ENCODE data around the gene KIF14. TPM values are rescaled to one million over a fixed set of nuclear protein-coding genes. Genes with fewer than 3 reads are reported as not detected.

The KIF14 gene
- total and polyA plus RNA-seq, 2 of the 4 experiments (the other 2 are of a cell fraction): 2.3 to 4.7 TPM

DNA sequence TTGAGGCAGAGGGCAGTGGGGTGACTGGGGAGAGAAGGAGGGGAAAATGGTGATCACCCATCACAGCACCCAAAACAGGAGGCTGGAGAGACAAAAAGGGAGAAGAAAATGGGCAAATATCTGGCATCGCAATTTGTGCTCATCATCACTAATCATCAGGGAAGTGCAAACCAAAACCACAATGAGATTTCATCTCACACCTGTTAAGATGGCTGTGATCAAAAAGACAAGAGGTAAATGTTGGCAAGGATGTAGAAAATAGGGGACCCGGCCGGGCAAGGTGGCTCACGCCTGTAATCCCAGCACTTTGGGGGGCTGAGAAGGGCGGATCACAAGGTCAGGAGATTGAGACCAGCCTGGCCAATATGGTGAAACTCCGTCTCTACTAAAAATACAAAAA, 74.0 kb downstream of the KIF14 start:
- Histone ChIP-seq H3K23ac (ENCODE audit: low read depth, low read length) (no peak overlapping the region), H2BK20ac (ENCODE audit: low read depth, low read length) (no peak overlapping the region), H3K9ac (ENCODE audit: low read depth, low read length) (no peak overlapping the region), H4K8ac (ENCODE audit: low read depth in 2 of 2, low read length in 2 of 2) (no peak overlapping the region), H2BK15ac (ENCODE audit: low read depth, low read length) (no peak overlapping the region), H3K36me3 (ENCODE audit: control insufficient read depth, insufficient read depth, low read length) (no peaks in the 10 kb centered on the region), H3K4me3 (ENCODE audit: insufficient read depth, low read depth, low read length) (no peak overlapping the region), H4K20me1 (ENCODE audit: insufficient read depth, low read length) (no peaks in the 10 kb centered on the region), H2AFZ (replicated peaks; ENCODE audit: low read length, poor library complexity) (no peak overlapping the region), H2AK5ac (ENCODE audit: low read depth, low read length) (no peak overlapping the region), H3K79me1 (ENCODE audit: low read depth in 1 of 2, low read length in 2 of 2) (no peaks in the 10 kb centered on the region), H3K18ac (ENCODE audit: low read depth, low read length) (no peak overlapping the region), H2AK9ac (replicated peaks; ENCODE audit: low read depth, low read length, poor library complexity) (no peak overlapping the region), H2BK5ac (ENCODE audit: low read depth, low read length, poor library complexity, severe bottlenecking) (no peak overlapping the region), H4K91ac (ENCODE audit: insufficient read depth, low read depth, low read length) (no peak overlapping the region), H3K4me1 (ENCODE audit: control insufficient read depth, insufficient read depth, low read length) (no peaks in the 10 kb centered on the region), H3K27ac (ENCODE audit: insufficient read depth, low read length) (no peak overlapping the region), H3K9me3 (ENCODE audit: control insufficient read depth, insufficient read depth, low read length) (no peaks in the 10 kb centered on the region), H3K4ac (ENCODE audit: low read depth, low read length) (no peak overlapping the region), H4K5ac (ENCODE audit: low read depth, low read length) (no peak overlapping the region), H2BK120ac (ENCODE audit: low read depth, low read length) (no peak overlapping the region), H3K27me3 (ENCODE audit: control insufficient read depth, insufficient read depth, low read length) (no peaks in the 10 kb centered on the region), H3K9me1 (ENCODE audit: insufficient read depth, low read length) (no peaks in the 10 kb centered on the region), H3K4me2 (ENCODE audit: low read depth, low read length) (no peak overlapping the region), H3K56ac (ENCODE audit: extremely low read depth, insufficient read depth, low read length) (no peak overlapping the region), H3K14ac (replicated peaks; ENCODE audit: low read depth, low read length) (no peak overlapping the region)
- in situ Hi-C loops (cut with MboI; ENCODE audit: low sequenced_read_pairs) (no loop called here), intact Hi-C loops (cut with micrococcal nuclease) (no loop called here), dilution Hi-C loops (cut with HindIII; ENCODE audit: low sequenced_read_pairs, unreplicated experiment) (no loop called here)
- TF ChIP-seq BHLHE40 (IDR thresholded peaks at IDR 0.05; ENCODE audit: low read depth, low read length) (no peak), MAFK (IDR thresholded peaks at IDR 0.05; ENCODE audit: low read depth, low read length) (no peak), FOS (IDR thresholded peaks at IDR 0.05; ENCODE audit: low read depth, low read length) (no peak), RFX5 (IDR thresholded peaks at IDR 0.05; ENCODE audit: low read depth, low read length) (no peak), CHD1 (IDR thresholded peaks at IDR 0.05; ENCODE audit: low read depth, low read length) (no peak), RCOR1 (IDR thresholded peaks at IDR 0.05; ENCODE audit: insufficient replicate concordance, low read length) (no peak), POLR2A (IDR thresholded peaks at IDR 0.05; ENCODE audit: low read depth, low read length) (no peak), RAD21 (IDR thresholded peaks at IDR 0.05; ENCODE audit: low read length) (no peak), NFE2L2 (IDR thresholded peaks at IDR 0.05; ENCODE audit: low read depth, low read length) (no peak), MAZ (IDR thresholded peaks at IDR 0.05; ENCODE audit: borderline replicate concordance, low read depth, low read length) (no peak), CEBPB (IDR thresholded peaks at IDR 0.05; ENCODE audit: low read depth, low read length) (no peak), SMC3 (IDR thresholded peaks at IDR 0.05; ENCODE audit: low read depth, low read length) (no peak), MXI1 (IDR thresholded peaks at IDR 0.05; ENCODE audit: borderline replicate concordance, low read depth, low read length) (no peak)
- TF ChIP-seq, protein P1, sequence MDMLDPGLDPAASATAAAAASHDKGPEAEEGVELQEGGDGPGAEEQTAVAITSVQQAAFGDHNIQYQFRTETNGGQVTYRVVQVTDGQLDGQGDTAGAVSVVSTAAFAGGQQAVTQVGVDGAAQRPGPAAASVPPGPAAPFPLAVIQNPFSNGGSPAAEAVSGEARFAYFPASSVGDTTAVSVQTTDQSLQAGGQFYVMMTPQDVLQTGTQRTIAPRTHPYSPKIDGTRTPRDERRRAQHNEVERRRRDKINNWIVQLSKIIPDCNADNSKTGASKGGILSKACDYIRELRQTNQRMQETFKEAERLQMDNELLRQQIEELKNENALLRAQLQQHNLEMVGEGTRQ (IDR thresholded peaks at IDR 0.05; ENCODE audit: low read depth, low read length): no peak
- TF ChIP-seq, protein P2, sequence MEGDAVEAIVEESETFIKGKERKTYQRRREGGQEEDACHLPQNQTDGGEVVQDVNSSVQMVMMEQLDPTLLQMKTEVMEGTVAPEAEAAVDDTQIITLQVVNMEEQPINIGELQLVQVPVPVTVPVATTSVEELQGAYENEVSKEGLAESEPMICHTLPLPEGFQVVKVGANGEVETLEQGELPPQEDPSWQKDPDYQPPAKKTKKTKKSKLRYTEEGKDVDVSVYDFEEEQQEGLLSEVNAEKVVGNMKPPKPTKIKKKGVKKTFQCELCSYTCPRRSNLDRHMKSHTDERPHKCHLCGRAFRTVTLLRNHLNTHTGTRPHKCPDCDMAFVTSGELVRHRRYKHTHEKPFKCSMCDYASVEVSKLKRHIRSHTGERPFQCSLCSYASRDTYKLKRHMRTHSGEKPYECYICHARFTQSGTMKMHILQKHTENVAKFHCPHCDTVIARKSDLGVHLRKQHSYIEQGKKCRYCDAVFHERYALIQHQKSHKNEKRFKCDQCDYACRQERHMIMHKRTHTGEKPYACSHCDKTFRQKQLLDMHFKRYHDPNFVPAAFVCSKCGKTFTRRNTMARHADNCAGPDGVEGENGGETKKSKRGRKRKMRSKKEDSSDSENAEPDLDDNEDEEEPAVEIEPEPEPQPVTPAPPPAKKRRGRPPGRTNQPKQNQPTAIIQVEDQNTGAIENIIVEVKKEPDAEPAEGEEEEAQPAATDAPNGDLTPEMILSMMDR (conservative IDR thresholded peaks at IDR 0.05; ENCODE audit: low read depth, low read length): no peak
- TF ChIP-seq, protein P3, sequence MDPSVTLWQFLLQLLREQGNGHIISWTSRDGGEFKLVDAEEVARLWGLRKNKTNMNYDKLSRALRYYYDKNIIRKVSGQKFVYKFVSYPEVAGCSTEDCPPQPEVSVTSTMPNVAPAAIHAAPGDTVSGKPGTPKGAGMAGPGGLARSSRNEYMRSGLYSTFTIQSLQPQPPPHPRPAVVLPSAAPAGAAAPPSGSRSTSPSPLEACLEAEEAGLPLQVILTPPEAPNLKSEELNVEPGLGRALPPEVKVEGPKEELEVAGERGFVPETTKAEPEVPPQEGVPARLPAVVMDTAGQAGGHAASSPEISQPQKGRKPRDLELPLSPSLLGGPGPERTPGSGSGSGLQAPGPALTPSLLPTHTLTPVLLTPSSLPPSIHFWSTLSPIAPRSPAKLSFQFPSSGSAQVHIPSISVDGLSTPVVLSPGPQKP (IDR thresholded peaks at IDR 0.05; ENCODE audit: borderline replicate concordance, low read depth, low read length): no peak
- ATAC-seq (ENCODE audit: low read depth): no peak
- 80% methylated on average over 4 of the region's 6 CpGs; no CpG with 5 or more reads in 1 of the 2 experiments for WGBS, 2 experiments (ENCODE audit: extremely low coverage in 2 of 2, insufficient read length in 1 of 2)
- DNase-seq: no peak
- ChIA-PET CTCF (interaction anchor here (0.6 to 1.0 kb wide), 2 partner anchors 12 to 241 kb away, joined by 3 to 4 read pairs; no protein-coding TSS in a partner anchor), POLR2A (ENCODE audit: unreplicated experiment) (no interaction called here)
- no TSS peak for BruUV-seq (replicated peaks)

Data from IMR-90 (cell line).